Naive thymus-derived CD8-positive, alpha-beta T cell (primary cell): ENCODE data around the gene PSG11. TPM values are rescaled to one million over a fixed set of nuclear protein-coding genes. Genes with fewer than 3 reads are reported as not detected.
"Not testable (repeated sequence)": the region's sequence is repeated elsewhere in the genome, so short reads cannot be mapped to it uniquely, and the experiment has no call there.

Experiments
- ATAC-seq, 2 donors: fragments of 150-1000 bp; cut with Tn5 transposase in 1 of 2; sonication (Bioruptor Pico), chemical (Tn5 transposase) in 1 of 2; 1 replicate in 1 of 2; 2 replicates in 1 of 2; pipeline ENCODE4 v1.10.0; 2021; ENCODE audit warnings: mild to moderate bottlenecking in 2 of 2, moderate library complexity in 2 of 2
- POLR2A ChIA-PET: fragments of 350-600 bp; sonication (Branson Sonifier 250); formaldehyde crosslinking; loops from one replicate; lab custom pipeline; 2021; ENCODE audit warnings: antibody characterized with exemption; lab: Charles Lee
- DNase-seq, 10 donors: peaks; one replicate each; pipeline versions ENCODE4 v3.0.0 to v3.0.0-alpha.2; 2020 to 2022
- H3K27ac Mint-ChIP-seq, 10 donors: one replicate each; pipeline ENCODE4 v1.8.0; 2020 to 2022; ENCODE audit warnings: mild to moderate bottlenecking in 10 of 10, mixed read lengths in 10 of 10, moderate library complexity in 4 of 10, inconsistent platforms in 1 of 10
- H3K27me3 Mint-ChIP-seq, 5 donors: one replicate each; pipeline ENCODE4 v1.8.0; 2021 to 2022; ENCODE audit warnings: mixed read lengths in 5 of 5
- H3K36me3 Mint-ChIP-seq, 3 donors: one replicate each; pipeline ENCODE4 v1.8.0; 2020 to 2022; ENCODE audit warnings: mixed read lengths in 3 of 3, mild to moderate bottlenecking in 2 of 3, inconsistent platforms in 1 of 3
- H3K4me1 Mint-ChIP-seq, 4 donors: one replicate each; pipeline ENCODE4 v1.8.0; 2021 to 2022; ENCODE audit warnings: mixed read lengths in 4 of 4
- H3K4me3 Mint-ChIP-seq, 10 donors: one replicate each; pipeline ENCODE4 v1.8.0; 2020 to 2022; ENCODE audit warnings: mild to moderate bottlenecking in 10 of 10, mixed read lengths in 10 of 10, moderate library complexity in 6 of 10, inconsistent platforms in 1 of 10
- H3K9me3 Mint-ChIP-seq, 9 donors: one replicate each; pipeline ENCODE4 v1.8.0; 2020 to 2022; ENCODE audit warnings: mixed read lengths in 9 of 9, mild to moderate bottlenecking in 3 of 9, inconsistent platforms in 1 of 9, moderate library complexity in 1 of 9
- polyA plus RNA-seq, 3 donors: library from polyadenylated mRNA; unstranded; fragments of 300-500 nt; fragmentation: Illumina TruSeq; gene quantifications; one replicate each; pipeline ENCODE4 v1.2.3, GENCODE V29; 2021
- total RNA-seq, 8 experiments: library from RNA in 2 of 8; stranded (reverse) in 2 of 8; gene quantifications; one replicate each; pipeline ENCODE4 v1.2.3 and lab custom pipeline; 2021 to 2026

The PSG11 gene
- total and polyA plus RNA-seq, 5 experiments from 2014 or later = not detected

- H3K9me3 Mint-ChIP-seq, H3K4me3 Mint-ChIP-seq, POLR2A ChIA-PET, DNase-seq, H3K36me3 Mint-ChIP-seq, ATAC-seq, H3K4me1 Mint-ChIP-seq, H3K27ac Mint-ChIP-seq: not testable (repeated sequence)
- peaks cover 5 to 28% (median 8%) of the 10 kb centered on the region in 5 donors for H3K27me3 Mint-ChIP-seq
Measured at GRCh38 chr19:42971451-42971850, 54.8 kb downstream of the PSG11 start.

DNA sequence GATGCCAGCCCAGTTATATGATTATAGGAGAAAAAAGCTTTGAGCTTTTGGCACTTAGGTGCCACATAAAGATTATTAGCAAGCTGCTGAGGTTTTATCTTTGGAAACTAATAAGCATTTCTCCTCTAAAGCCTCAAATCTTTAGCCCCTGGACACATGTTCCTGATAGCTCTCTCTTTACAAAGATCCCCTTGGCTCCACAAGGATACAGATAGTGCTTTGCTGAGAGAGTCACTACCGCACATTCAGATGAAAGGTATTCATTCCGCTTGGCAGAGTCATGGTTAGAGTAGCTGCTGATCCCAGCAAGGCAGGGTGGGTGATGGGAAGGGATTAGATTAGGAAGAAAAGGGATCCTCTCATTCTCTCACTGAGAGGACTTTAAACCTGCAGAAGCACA is 61.1 kb downstream of the PSG11 start:
- Mint-ChIP-seq H3K36me3 (no peaks in the 10 kb centered on the region), H3K27me3 (peaks cover 9 to 34% (median 15%) of the 10 kb centered on the region in 5 donors), H3K27ac (no peak overlapping the region), H3K4me1 (no peaks in the 10 kb centered on the region), H3K9me3 (peaks cover 0 to 8% (median 0%) of the 10 kb centered on the region in 9 donors), H3K4me3 (no peak overlapping the region)
- ATAC-seq (no peak), DNase-seq (no peak)
- POLR2A ChIA-PET = no interaction called here

DNA sequence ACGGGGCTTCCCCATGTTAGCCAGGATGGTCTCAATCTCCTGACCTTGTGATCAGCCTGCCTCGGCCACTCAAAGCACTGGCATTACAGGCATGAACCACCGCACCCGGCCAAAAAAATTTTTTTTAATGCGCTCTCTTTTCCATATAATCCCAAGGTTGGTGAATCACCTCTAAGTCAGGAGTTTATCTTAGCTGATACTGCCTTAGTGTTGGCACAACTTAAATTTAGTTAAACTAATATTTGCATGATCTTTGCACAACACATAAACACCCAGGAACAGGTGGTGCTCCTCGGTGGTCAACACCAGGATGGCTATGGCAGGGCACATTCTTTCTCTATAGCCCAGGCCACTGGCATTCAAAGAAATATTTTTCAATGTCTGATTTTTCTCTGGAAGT is 65.2 kb downstream of the PSG11 start:
- Mint-ChIP-seq H3K27me3 (peaks cover 8 to 24% (median 15%) of the 10 kb centered on the region in 5 donors), H3K27ac (no peak overlapping the region), H3K4me3 (no peak overlapping the region), H3K9me3 (peaks cover 0 to 8% (median 2%) of the 10 kb centered on the region in 9 donors), H3K36me3 (peaks cover 0 to 4% (median 0%) of the 10 kb centered on the region in 3 donors), H3K4me1 (no peaks in the 10 kb centered on the region)
- POLR2A ChIA-PET = no interaction called here
- ATAC-seq (no peak), DNase-seq (no peak)

Other genes with a start within 250 kb of the PSG11 start
- not detected for gene PSG1, start 146.8 kb downstream of the PSG11 start, total RNA-seq
- not detected for gene PSG1, start 146.8 kb downstream of the PSG11 start, polyA plus RNA-seq
- gene PSG6, start 108.6 kb downstream of the PSG11 start, total RNA-seq = not detected
- not detected for gene PSG6, start 108.6 kb downstream of the PSG11 start, polyA plus RNA-seq
- not detected for gene PSG7, start 89.3 kb downstream of the PSG11 start, total RNA-seq
- not detected for gene PSG7, start 89.3 kb downstream of the PSG11 start, polyA plus RNA-seq
- gene PSG2, start 56.2 kb upstream of the PSG11 start, total RNA-seq = not detected
- gene PSG2, start 56.2 kb upstream of the PSG11 start, polyA plus RNA-seq = not detected
- not detected for gene PSG5, start 160.1 kb upstream of the PSG11 start, total RNA-seq
- gene PSG5, start 160.1 kb upstream of the PSG11 start, polyA plus RNA-seq = not detected
- not detected for gene PSG4, start 179.2 kb upstream of the PSG11 start, total RNA-seq
- not detected for gene PSG4, start 179.2 kb upstream of the PSG11 start, polyA plus RNA-seq
- gene PSG9, start 243.1 kb upstream of the PSG11 start, total RNA-seq = not detected
- not detected for gene PSG9, start 243.1 kb upstream of the PSG11 start, polyA plus RNA-seq